Stomach (tissue), 4 donors: ENCODE measurements around the gene CENPC.

Source experiments
- EP300 ChIP-seq: sonication (generic); formaldehyde crosslinking; IDR thresholded peaks from one replicate; pipeline ENCODE4 v1.6.1; 2017; ENCODE audit warnings: antibody characterized with exemption
- POLR2A ChIP-seq, 4 donors: fragments of 450-650 bp; IDR thresholded peaks; one replicate each; pipeline ENCODE4 v1.6.1; 2016; ENCODE audit warnings: antibody characterized with exemption in 4 of 4, control low read depth in 2 of 4, mild to moderate bottlenecking in 1 of 4, moderate library complexity in 1 of 4
- POLR2AphosphoS5 ChIP-seq, 3 donors: sonication (generic); formaldehyde crosslinking; IDR thresholded peaks; one replicate each; pipeline ENCODE4 v1.6.1; 2016; ENCODE audit warnings: antibody characterized with exemption in 3 of 3
- TF ChIP-seq, protein P1 (sequence below), 7 experiments: fragments of 450-650 bp in 4 of 7; fragments of 200-600 bp in 3 of 7; sonication (generic) in 3 of 7; IDR thresholded peaks; one replicate each; pipeline ENCODE4 v1.5.1; 2016 to 2019; ENCODE audit warnings: antibody characterized with exemption in 7 of 7, control low read depth in 2 of 7, mild to moderate bottlenecking in 1 of 7

- TF ChIP-seq, protein P1, sequence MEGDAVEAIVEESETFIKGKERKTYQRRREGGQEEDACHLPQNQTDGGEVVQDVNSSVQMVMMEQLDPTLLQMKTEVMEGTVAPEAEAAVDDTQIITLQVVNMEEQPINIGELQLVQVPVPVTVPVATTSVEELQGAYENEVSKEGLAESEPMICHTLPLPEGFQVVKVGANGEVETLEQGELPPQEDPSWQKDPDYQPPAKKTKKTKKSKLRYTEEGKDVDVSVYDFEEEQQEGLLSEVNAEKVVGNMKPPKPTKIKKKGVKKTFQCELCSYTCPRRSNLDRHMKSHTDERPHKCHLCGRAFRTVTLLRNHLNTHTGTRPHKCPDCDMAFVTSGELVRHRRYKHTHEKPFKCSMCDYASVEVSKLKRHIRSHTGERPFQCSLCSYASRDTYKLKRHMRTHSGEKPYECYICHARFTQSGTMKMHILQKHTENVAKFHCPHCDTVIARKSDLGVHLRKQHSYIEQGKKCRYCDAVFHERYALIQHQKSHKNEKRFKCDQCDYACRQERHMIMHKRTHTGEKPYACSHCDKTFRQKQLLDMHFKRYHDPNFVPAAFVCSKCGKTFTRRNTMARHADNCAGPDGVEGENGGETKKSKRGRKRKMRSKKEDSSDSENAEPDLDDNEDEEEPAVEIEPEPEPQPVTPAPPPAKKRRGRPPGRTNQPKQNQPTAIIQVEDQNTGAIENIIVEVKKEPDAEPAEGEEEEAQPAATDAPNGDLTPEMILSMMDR (IDR thresholded peaks at IDR 0.05), result no peak
- TF ChIP-seq POLR2AphosphoS5 (IDR thresholded peaks at IDR 0.05), result no peak
- TF ChIP-seq POLR2A (IDR thresholded peaks at IDR 0.05), result no peak
- no peak for TF ChIP-seq EP300
Measured at GRCh38 chr4:67550857-67551256, 5.6 kb upstream of the CENPC start.
